AG04450 (cell line): Measurements from ENCODE around the gene CHAF1A. TPM values are rescaled to one million over a fixed set of nuclear protein-coding genes. Genes with fewer than 3 reads are reported as not detected.

Experiments
- CTCF ChIA-PET: fragments of 300-600, 350-600 bp; formaldehyde crosslinking; extraction: SDS; loops from one replicate; lab custom pipeline; 2022; ENCODE audit warnings: antibody characterized with exemption, inconsistent platforms; lab: Charles Lee
- POLR2A ChIA-PET: fragments of 350-600 bp; formaldehyde crosslinking; extraction: SDS; loops from one replicate; lab custom pipeline; 2021; ENCODE audit warnings: antibody characterized with exemption, inconsistent platforms; lab: Yijun Ruan, JAX
- DNase-seq: peaks from one replicate; pipeline ENCODE4 v3.0.0-alpha.2; 2011; ENCODE audit warnings: low read depth, low spot score
- H3K27ac ChIP-seq: one replicate; pipeline ENCODE4 v1.5.1; 2012; ENCODE audit warnings: low read depth, low read length, control low read depth
- H3K27me3 ChIP-seq: one replicate; pipeline ENCODE4 v1.6.0; 2012; ENCODE audit warnings: low read length; ENCODE audit not compliant: control insufficient read depth, insufficient read depth
- H3K4me3 ChIP-seq: 2 replicates; pipeline ENCODE4 v1.5.1; 2011; ENCODE audit warnings: mild to moderate bottlenecking, low read depth, low read length, control low read depth
- H3K9me3 ChIP-seq: 2 replicates; pipeline ENCODE4 v1.5.1; 2012; ENCODE audit warnings: low read length; ENCODE audit not compliant: control insufficient read depth, insufficient read depth
- CTCF ChIP-seq: IDR thresholded peaks from 2 replicates; pipeline ENCODE4 v1.5.1; 2011; ENCODE audit warnings: low read depth, low read length, control low read depth, inconsistent platforms
- polyA plus RNA-seq: library from polyadenylated mRNA; depleted of rRNA; stranded (reverse); fragments of >200 nt; gene quantifications from 2 replicates; pipeline ENCODE4 v1.2.3, GENCODE V29; 2011

Gene CHAF1A
- polyA plus RNA-seq, 1 experiment = 5.0 TPM

- POLR2A ChIA-PET = no interaction called here
- DNase-seq = no peak
- CTCF ChIA-PET = interaction anchor here (0.6 to 1.2 kb wide), 7 partner anchors 8 to 407 kb away, joined by 3 to 7 read pairs (median 3); partner anchors contain the start of gene CHAF1A
- no peak for TF ChIP-seq CTCF
- Histone ChIP-seq H3K4me3 (no peak overlapping the region; the same call in 1 of the 2 replicates), H3K9me3 (no peaks in the 10 kb centered on the region; the same call in 1 of the 2 replicates), H3K27ac (peak overlapping the region; percentile 40), H3K27me3 (no peaks in the 10 kb centered on the region)
Measured at GRCh38 chr19:4393947-4394590, 8.4 kb upstream of the CHAF1A start.

GRCh38 chr19:4396949-4397783, 5.3 kb upstream of the CHAF1A start:
- no peak overlapping the region for H3K4me3 ChIP-seq
- CTCF ChIA-PET = no interaction called here
- DNase-seq = no peak

GRCh38 chr19:4399812-4400134, 2.7 kb upstream of the CHAF1A start:
- H3K9me3 ChIP-seq = no peaks in the 10 kb centered on the region
- peak overlapping the region; percentile 61 for H3K27ac ChIP-seq
- DNase-seq = no peak
- no peaks in the 10 kb centered on the region for H3K27me3 ChIP-seq
- ChIA-PET POLR2A (interaction anchor here (0.6 to 1.0 kb wide), 3 partner anchors 19 to 57 kb away, joined by 3 to 5 read pairs (median 4); no protein-coding TSS in a partner anchor), CTCF (interaction anchor here (0.6 to 2.0 kb wide), 12 partner anchors 10 to 682 kb away, joined by 3 to 50 read pairs (median 8); partner anchors contain the start of gene MPND)
- H3K4me3 ChIP-seq = peak overlapping the region; percentile 90
- no peak for TF ChIP-seq CTCF

More at GRCh38 chr19:4396949-4397783, 5.3 kb upstream of the CHAF1A start:
- Histone ChIP-seq H3K9me3 (no peaks in the 10 kb centered on the region), H3K27ac (peak overlapping the region; percentile 21), H3K27me3 (no peaks in the 10 kb centered on the region)
- POLR2A ChIA-PET = interaction anchor here (0.6 kb wide), 1 partner anchor 16 kb away, joined by 6 read pairs; no protein-coding TSS in a partner anchor
- TF ChIP-seq CTCF = no peak

DNA sequence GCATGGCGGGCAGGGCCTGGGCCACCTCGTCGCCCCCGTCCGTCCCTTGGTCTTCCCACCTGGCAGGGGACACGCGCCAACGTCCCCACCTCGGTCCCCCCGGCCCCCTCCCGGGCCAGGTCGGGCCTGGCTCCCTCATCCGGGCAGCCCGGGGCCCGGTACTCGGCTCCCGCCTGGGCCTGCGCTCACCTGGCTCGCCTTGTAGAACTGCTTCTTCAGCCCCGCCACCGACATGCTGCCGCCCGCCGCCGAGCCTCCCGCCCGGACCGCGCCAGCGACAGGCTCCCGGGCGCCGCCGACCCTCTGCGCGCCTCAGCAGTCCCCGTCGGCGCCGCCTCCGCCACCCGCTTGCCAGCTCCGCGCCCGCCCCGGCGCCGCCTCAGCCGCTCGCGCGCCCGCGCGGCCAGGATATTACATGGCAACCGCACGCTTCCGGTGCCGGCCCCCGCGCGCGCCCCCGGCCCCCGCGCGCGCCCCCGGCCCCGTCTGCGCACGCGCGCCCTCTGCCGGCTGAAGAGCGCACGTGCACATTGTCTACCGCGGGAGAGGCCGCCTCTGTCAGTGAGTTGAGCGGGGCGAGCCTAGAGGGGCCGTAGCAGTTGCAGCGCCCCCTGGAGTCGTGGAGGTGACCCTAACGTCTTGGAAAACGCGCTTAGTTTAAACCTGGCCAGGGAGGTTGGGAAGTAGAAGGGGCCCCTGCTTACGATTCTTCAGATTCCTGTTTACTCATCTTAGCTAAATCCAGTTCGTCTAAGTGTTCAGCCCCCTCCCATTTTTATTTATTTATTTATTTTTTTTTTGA, 2.1 kb upstream of the CHAF1A start, which contains the start of gene SH3GL1:
Gene SH3GL1 (minus strand): TSS at position 413 of the 802 bp plus-strand sequence. CDS start 179 bp downstream, at position 234.
- POLR2A ChIA-PET = interaction anchor here (0.6 to 1.0 kb wide), 3 partner anchors 20 to 58 kb away, joined by 3 to 5 read pairs (median 4); no protein-coding TSS in a partner anchor
- Histone ChIP-seq H3K4me3 (peak within 1 kb of the TSS; percentile 90), H3K27ac (peak within 1 kb of the TSS; percentile 61), H3K27me3 (no peaks in the 10 kb centered on the region), H3K9me3 (no peaks in the 10 kb centered on the region)
- peak; percentile 93 for TF ChIP-seq CTCF
- peak; percentile 81 for DNase-seq
- CTCF ChIA-PET = interaction anchor here (0.6 to 2.0 kb wide), 25 partner anchors 9 to 682 kb away, joined by 3 to 50 read pairs (median 4); partner anchors contain the start of genes MPND and YJU2
